Neural cell (in vitro differentiated cells): ENCODE data around the gene SLC41A3.

Source experiments
- EP300 ChIP-seq: fragments of 450-650 bp; conservative IDR thresholded peaks from 2 replicates; pipeline ENCODE4 v1.6.1; 2014; ENCODE audit warnings: antibody characterized with exemption, mild to moderate bottlenecking, moderate library complexity; ENCODE audit not compliant: poor library complexity, severe bottlenecking
- EZH2 ChIP-seq: fragments of 200-600, 300-800 bp; shearing (Covaris generic), sonication (generic); IDR thresholded peaks from 2 replicates; pipeline ENCODE4 v1.6.1; 2014; ENCODE audit warnings: antibody characterized with exemption, low read length, borderline replicate concordance, mild to moderate bottlenecking; ENCODE audit not compliant: insufficient read depth, poor library complexity, severe bottlenecking
- MXI1 ChIP-seq: fragments of 450-650 bp; conservative IDR thresholded peaks from 2 replicates; pipeline ENCODE4 v1.6.1; 2014; ENCODE audit warnings: antibody characterized with exemption, mild to moderate bottlenecking; ENCODE audit not compliant: poor library complexity, severe bottlenecking
- POLR2AphosphoS5 ChIP-seq: IDR thresholded peaks from 2 replicates; pipeline ENCODE4 v1.6.1; 2012
- TF ChIP-seq, protein P1 (sequence below): fragments of 450-650 bp; IDR thresholded peaks from 2 replicates; pipeline ENCODE4 v1.5.1; 2014; ENCODE audit warnings: antibody characterized with exemption, mild to moderate bottlenecking, moderate library complexity; ENCODE audit not compliant: poor library complexity, severe bottlenecking

GRCh38 chr3:126057501-126057819, 26.5 kb downstream of the SLC41A3 start:
- TF ChIP-seq POLR2AphosphoS5 (no peak), MXI1 (no peak), EZH2 (no peak), EP300 (no peak)
- TF ChIP-seq, protein P1, sequence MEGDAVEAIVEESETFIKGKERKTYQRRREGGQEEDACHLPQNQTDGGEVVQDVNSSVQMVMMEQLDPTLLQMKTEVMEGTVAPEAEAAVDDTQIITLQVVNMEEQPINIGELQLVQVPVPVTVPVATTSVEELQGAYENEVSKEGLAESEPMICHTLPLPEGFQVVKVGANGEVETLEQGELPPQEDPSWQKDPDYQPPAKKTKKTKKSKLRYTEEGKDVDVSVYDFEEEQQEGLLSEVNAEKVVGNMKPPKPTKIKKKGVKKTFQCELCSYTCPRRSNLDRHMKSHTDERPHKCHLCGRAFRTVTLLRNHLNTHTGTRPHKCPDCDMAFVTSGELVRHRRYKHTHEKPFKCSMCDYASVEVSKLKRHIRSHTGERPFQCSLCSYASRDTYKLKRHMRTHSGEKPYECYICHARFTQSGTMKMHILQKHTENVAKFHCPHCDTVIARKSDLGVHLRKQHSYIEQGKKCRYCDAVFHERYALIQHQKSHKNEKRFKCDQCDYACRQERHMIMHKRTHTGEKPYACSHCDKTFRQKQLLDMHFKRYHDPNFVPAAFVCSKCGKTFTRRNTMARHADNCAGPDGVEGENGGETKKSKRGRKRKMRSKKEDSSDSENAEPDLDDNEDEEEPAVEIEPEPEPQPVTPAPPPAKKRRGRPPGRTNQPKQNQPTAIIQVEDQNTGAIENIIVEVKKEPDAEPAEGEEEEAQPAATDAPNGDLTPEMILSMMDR: no peak
